HG03135 (cell line): ENCODE results near the gene IMPG1.

ENCODE experiments used
- ATAC-seq: cut with Tn5 transposase; IDR thresholded peaks from one replicate; pipeline ENCODE4 v1.9.1; 2021; ENCODE audit warnings: mild to moderate bottlenecking, moderate library complexity; ENCODE audit not compliant: unreplicated experiment

Gene IMPG1

GRCh38 chr6:76072562-76072961 lies at the start of gene IMPG1:
IMPG1 (minus strand) TSS chr6:76072662; CDS start chr6:76072488, 174 bp downstream.
- no peak for ATAC-seq

- ATAC-seq, result no peak
Measured at GRCh38 chr6:76120302-76120701, 47.8 kb upstream of the IMPG1 start.

- ATAC-seq, result no peak
Measured at GRCh38 chr6:76073281-76073680, 819 bp upstream of the IMPG1 start.

- no peak for ATAC-seq
Measured at GRCh38 chr6:76057469-76057868, 15.0 kb downstream of the IMPG1 start.

- no peak for ATAC-seq
Measured at GRCh38 chr6:76052314-76052713, 20.1 kb downstream of the IMPG1 start.

- no peak for ATAC-seq
Measured at GRCh38 chr6:76043690-76044089, 28.8 kb downstream of the IMPG1 start.

GRCh38 chr6:76035713-76036112 lies 36.7 kb downstream of the IMPG1 start:
- no peak for ATAC-seq

GRCh38 chr6:76026101-76026500 lies 46.4 kb downstream of the IMPG1 start:
- ATAC-seq, result no peak

GRCh38 chr6:76014626-76015530 lies 57.6 kb downstream of the IMPG1 start:
- no peak for ATAC-seq

GRCh38 chr6:76004202-76004601 lies 68.3 kb downstream of the IMPG1 start:
- no peak for ATAC-seq

GRCh38 chr6:76003686-76004085 lies 68.8 kb downstream of the IMPG1 start:
- ATAC-seq, result no peak

GRCh38 chr6:76003113-76003512 lies 69.3 kb downstream of the IMPG1 start:
- no peak for ATAC-seq

- ATAC-seq, result no peak
Measured at GRCh38 chr6:76000629-76001028, 71.8 kb downstream of the IMPG1 start.

- no peak for ATAC-seq
Measured at GRCh38 chr6:75997696-75998095, 74.8 kb downstream of the IMPG1 start.

- ATAC-seq, result no peak
Measured at GRCh38 chr6:75993236-75994162, 79.0 kb downstream of the IMPG1 start.

- ATAC-seq, result no peak
Measured at GRCh38 chr6:75991941-75992340, 80.5 kb downstream of the IMPG1 start.

GRCh38 chr6:75986935-75987334 lies 85.5 kb downstream of the IMPG1 start:
- no peak for ATAC-seq

GRCh38 chr6:75975904-75976303 lies 96.6 kb downstream of the IMPG1 start:
- no peak for ATAC-seq

- ATAC-seq, result no peak
Measured at GRCh38 chr6:75970093-75970492, 102.4 kb downstream of the IMPG1 start.

GRCh38 chr6:75968143-75968542 lies 104.3 kb downstream of the IMPG1 start:
- ATAC-seq, result no peak

GRCh38 chr6:75963569-75963968 lies 108.9 kb downstream of the IMPG1 start:
- ATAC-seq, result no peak

- no peak for ATAC-seq
Measured at GRCh38 chr6:75952128-75952527, 120.3 kb downstream of the IMPG1 start.
